ENCODE data around the gene FTSJ1. TPM values are rescaled to one million over a fixed set of nuclear protein-coding genes. Genes with fewer than 3 reads are reported as not detected.

FTSJ1 gene
- polyA plus RNA-seq, 1 experiment, result 44.3 TPM

GRCh38 chrX:48489892-48490291 is 13.9 kb downstream of the FTSJ1 start:
- TF ChIP-seq CTCF (IDR thresholded peaks at IDR 0.05; ENCODE audit: insufficient read depth, low read depth, low read length), result no peak
- H3K36me3 ChIP-seq (ENCODE audit: control insufficient read depth, insufficient read depth, low read length), result no peaks in the 10 kb centered on the region
- ChIA-PET POLR2A (no interaction called here), CTCF (no interaction called here)
- no peak overlapping the region for H3K4me3 ChIP-seq (ENCODE audit: low read depth, low read length)
- DNase-seq (ENCODE audit: low read depth), result no peak
- no peaks in the 10 kb centered on the region for H3K27me3 ChIP-seq (ENCODE audit: control insufficient read depth, insufficient read depth, low read length)

GRCh38 chrX:48490661-48491060 is 14.7 kb downstream of the FTSJ1 start:
- POLR2A ChIA-PET, result no interaction called here
- CTCF ChIA-PET, result interaction anchor here (0.6 kb wide), 1 partner anchor 165 kb away, joined by 3 read pairs; no protein-coding TSS in a partner anchor
- no peak for DNase-seq (ENCODE audit: low read depth)
- no peak for TF ChIP-seq CTCF (IDR thresholded peaks at IDR 0.05; ENCODE audit: insufficient read depth, low read depth, low read length)
- no peaks in the 10 kb centered on the region for H3K27me3 ChIP-seq (ENCODE audit: control insufficient read depth, insufficient read depth, low read length)
- H3K36me3 ChIP-seq (ENCODE audit: control insufficient read depth, insufficient read depth, low read length), result no peaks in the 10 kb centered on the region
- H3K4me3 ChIP-seq (ENCODE audit: low read depth, low read length), result no peak overlapping the region

GRCh38 chrX:48491809-48492208 is 15.8 kb downstream of the FTSJ1 start:
- ChIA-PET POLR2A (no interaction called here), CTCF (interaction anchor here (1.1 kb wide), 1 partner anchor 17 kb away, joined by 3 read pairs; no protein-coding TSS in a partner anchor)
- H3K4me3 ChIP-seq (ENCODE audit: low read depth, low read length), result no peak overlapping the region
- H3K36me3 ChIP-seq (ENCODE audit: control insufficient read depth, insufficient read depth, low read length), result no peaks in the 10 kb centered on the region
- no peak for DNase-seq (ENCODE audit: low read depth)
- TF ChIP-seq CTCF (IDR thresholded peaks at IDR 0.05; ENCODE audit: insufficient read depth, low read depth, low read length), result no peak
- H3K27me3 ChIP-seq (ENCODE audit: control insufficient read depth, insufficient read depth, low read length), result no peaks in the 10 kb centered on the region

- CTCF ChIA-PET, result interaction anchor here (1.1 to 3.2 kb wide), 3 partner anchors 18 to 466 kb away, joined by 3 to 25 read pairs (median 5); no protein-coding TSS in a partner anchor
- DNase-seq (ENCODE audit: low read depth), result no peak
- POLR2A ChIA-PET, result no interaction called here
- H3K4me3 ChIP-seq (ENCODE audit: low read depth, low read length), result no peak overlapping the region
- no peaks in the 10 kb centered on the region for H3K36me3 ChIP-seq (ENCODE audit: control insufficient read depth, insufficient read depth, low read length)
- no peaks in the 10 kb centered on the region for H3K27me3 ChIP-seq (ENCODE audit: control insufficient read depth, insufficient read depth, low read length)
- no peak for TF ChIP-seq CTCF (IDR thresholded peaks at IDR 0.05; ENCODE audit: insufficient read depth, low read depth, low read length)
Measured at GRCh38 chrX:48492293-48492910, 16.4 kb downstream of the FTSJ1 start.

GRCh38 chrX:48493890-48494364 is 17.9 kb downstream of the FTSJ1 start:
- ChIA-PET CTCF (interaction anchor here (0.8 to 3.2 kb wide), 7 partner anchors 8 to 467 kb away, joined by 3 to 25 read pairs (median 4); no protein-coding TSS in a partner anchor), POLR2A (no interaction called here)
- Histone ChIP-seq H3K4me3 (ENCODE audit: low read depth, low read length) (no peak overlapping the region), H3K36me3 (ENCODE audit: control insufficient read depth, insufficient read depth, low read length) (no peaks in the 10 kb centered on the region), H3K27me3 (ENCODE audit: control insufficient read depth, insufficient read depth, low read length) (no peaks in the 10 kb centered on the region)
- peak; percentile 21; the same call in 1 of the 2 replicates for TF ChIP-seq CTCF (IDR thresholded peaks at IDR 0.05; ENCODE audit: insufficient read depth, low read depth, low read length)
- no peak for DNase-seq (ENCODE audit: low read depth)

Data from BJ (cell line).